GM18507 (cell line): Measurements from ENCODE around the gene NRGN.
"Not testable (repeated sequence)": the region's sequence is repeated elsewhere in the genome, so short reads cannot be mapped to it uniquely, and the experiment has no call there.

Source experiments
- DNase-seq: peaks from one replicate; pipeline ENCODE4 v3.0.0; 2011; ENCODE audit warnings: low read depth; ENCODE audit not compliant: insufficient read length; ENCODE audit errors: extremely low spot score
- FAIRE-seq: peaks from 2 replicates; lab custom pipeline; 2011; peaks lifted over from hg19 to GRCh38; lab: Jason Lieb, UNC

Gene NRGN

DNA sequence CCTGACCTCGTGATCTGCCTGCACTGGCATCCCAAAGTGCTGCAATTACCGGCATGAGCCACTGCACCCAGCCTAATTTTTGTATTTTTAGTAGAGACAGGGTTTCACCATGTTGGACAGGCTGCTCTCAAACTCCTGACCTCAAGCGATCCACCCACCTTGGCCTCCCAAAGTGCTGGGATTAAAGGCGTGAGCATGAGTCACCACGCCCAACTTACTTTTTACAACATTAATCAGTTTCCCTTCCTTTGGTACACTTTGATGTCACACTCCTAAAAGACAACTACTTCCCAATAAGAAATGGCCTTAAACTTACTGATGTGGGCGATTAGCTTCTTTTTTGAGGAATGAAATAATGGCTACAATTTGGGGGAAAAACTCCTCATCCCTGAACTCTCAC lies 31.2 kb downstream of the NRGN start:
- DNase-seq, FAIRE-seq: not testable (repeated sequence)

DNA sequence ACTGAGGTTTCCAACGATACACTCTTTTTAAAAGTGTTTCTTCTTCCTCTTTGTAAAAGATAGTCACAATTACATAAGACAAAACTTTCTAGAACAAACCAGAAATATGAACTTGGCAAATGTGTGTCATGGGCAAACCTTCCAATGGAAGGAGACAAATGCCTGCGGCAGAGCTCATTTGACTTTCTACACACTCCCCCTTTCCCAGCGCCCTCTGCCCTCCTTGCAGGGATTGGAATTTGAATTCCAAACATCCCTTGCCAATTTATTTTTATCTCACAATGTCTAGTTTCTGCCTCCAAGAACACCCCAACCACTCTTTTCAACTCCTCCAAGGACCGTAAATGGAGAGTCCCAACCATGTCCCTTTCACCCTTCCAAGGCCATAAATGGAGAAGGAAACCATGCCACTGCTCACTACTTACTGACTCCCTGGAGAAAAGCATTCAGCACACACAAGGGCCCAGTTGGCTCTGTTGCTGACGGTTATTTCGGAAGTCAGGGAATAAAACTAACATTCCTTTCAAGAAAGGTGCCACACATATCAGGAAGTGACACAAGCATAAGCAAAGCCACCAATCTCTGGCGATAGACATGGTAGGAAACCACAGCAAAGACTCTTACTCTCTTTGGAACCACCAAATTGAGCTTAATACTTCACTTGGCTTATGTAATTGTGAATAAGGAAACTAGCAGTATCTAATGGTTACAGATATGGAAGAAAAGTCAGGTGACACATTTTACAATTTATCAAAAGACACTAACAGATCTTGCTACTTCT lies 37.3 kb downstream of the NRGN start:
- FAIRE-seq (no peak), DNase-seq (no peak)

DNA sequence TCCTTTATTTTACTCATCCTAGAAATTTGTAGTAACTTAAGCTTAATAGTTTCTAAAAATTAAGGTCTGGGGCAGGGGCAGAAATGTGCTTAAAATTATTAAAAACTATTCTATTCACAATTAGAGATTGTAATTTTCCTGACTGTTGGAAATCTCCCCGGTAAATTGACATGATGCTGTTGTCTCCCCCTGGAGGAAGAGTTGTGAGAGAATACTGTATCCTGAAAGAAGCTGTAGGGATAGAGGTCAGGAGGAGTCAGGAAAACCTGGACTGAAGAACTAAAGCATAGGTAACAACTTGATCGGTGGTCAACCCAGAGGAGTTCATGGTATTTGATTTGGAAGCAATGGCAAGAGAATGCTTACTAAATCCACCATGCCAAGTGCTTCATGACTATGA lies 38.5 kb downstream of the NRGN start:
- FAIRE-seq, result no peak
- no peak for DNase-seq

DNA sequence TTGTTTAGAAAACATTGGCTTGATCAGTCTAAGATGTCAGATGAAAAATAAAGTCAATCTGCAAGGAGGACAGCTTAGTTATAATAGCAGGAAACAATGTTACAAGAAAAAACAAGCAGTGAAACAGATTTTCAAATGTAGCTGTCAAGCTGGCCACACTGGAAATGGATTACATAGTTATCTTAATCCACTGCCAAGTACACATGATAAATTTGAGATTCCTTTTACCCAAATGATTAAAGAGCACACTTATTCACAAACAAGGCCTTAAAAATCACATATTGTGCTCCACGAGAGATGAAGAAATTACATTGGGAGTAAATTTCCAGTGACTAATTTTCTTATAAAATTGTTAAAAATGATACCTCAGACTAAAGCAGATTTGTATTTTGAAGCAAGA lies 39.8 kb downstream of the NRGN start:
- DNase-seq (no peak), FAIRE-seq (no peak)

DNA sequence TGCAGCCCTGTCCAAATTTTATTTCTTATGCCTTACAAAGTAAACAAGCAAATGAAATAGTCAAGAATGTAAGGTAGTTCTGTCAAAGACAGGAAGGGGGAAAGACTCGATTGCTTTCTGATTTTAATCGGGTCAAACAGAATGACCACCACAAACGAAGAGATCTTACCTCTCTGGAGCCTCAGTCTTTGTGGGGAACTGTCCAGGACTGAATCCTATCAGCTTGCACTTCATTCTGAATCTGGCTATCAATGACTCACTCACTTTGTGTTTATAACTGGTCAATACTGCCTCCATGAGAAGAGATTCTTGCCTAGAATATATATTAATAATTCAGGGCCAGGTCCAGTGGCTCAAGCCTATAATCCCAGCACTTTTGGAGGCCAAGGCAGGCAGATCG lies 43.3 kb downstream of the NRGN start:
- no peak for DNase-seq
- FAIRE-seq, result no peak

DNA sequence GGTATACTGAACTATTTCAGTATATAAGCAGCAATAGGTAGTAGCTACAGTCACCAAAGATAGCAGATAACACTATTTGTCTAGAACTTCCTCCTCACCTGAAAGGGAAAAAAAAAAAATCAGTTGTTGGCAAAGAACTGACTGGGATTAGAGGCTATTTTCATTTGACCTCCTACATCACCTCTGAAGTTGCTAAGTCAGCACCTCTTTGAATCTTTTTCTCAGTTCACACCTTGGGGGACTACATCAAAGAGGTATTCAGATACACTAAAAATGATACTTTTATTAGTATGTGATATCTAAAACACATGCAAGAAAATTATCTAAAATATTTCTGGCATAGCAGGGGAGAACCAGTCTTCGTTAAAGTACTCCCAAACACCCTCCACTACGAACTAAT lies 44.3 kb downstream of the NRGN start:
- no peak for DNase-seq

DNA sequence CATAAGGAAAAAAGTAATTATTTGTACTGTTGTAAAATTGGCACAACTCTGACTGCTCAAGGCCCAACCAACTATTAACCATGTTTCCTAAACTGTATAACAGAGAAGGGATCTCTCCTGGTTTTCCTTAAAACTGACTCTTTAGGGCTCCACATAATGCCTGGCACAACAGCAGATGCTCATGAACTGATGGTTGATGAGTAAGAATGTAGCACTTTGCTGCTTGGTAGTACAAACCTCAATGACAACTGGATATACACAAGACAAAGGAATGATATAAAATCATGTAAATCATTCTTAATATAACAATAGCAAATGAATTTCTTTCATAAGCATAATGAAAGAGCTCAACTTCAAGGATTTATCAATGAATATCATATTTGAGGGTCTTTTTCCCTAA lies 48.8 kb downstream of the NRGN start:
- FAIRE-seq (no peak), DNase-seq (no peak)

More for the DNA sequence above, 44.3 kb downstream of the NRGN start:
- no peak for FAIRE-seq

DNA sequence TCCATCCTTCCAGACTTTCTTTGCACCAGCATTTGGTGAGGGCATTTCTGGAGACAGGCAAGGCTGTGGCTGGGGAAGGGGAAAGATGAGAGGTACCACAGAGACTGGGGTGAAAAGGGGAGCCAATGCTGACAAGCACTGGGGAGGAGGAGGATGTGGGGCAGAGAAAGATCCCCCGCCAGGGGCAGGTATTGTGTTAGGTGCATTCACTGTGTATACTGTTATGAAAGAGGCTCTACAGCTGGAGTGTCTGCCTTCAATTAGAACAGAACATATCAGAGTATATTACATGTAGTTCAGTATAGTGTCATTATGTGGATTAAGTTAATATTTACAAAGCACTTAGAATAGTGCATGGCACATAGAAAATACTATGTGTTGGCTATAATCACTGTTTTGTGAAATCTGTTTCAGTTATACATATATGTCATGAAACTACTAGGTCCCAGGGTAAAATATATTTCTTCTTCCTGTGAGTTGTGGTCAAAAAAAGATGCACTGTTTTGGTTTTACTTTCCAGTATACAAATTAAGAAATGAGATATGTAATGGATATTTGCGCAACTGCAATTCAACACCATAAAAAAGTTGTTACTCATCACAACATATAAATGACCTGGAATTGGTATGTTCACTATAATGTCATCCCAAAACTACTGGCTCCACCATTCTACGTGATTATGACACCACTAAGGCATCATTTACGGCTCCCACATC lies 52.0 kb downstream of the NRGN start:
- DNase-seq, result no peak
- peak; percentile 46 for FAIRE-seq

DNA sequence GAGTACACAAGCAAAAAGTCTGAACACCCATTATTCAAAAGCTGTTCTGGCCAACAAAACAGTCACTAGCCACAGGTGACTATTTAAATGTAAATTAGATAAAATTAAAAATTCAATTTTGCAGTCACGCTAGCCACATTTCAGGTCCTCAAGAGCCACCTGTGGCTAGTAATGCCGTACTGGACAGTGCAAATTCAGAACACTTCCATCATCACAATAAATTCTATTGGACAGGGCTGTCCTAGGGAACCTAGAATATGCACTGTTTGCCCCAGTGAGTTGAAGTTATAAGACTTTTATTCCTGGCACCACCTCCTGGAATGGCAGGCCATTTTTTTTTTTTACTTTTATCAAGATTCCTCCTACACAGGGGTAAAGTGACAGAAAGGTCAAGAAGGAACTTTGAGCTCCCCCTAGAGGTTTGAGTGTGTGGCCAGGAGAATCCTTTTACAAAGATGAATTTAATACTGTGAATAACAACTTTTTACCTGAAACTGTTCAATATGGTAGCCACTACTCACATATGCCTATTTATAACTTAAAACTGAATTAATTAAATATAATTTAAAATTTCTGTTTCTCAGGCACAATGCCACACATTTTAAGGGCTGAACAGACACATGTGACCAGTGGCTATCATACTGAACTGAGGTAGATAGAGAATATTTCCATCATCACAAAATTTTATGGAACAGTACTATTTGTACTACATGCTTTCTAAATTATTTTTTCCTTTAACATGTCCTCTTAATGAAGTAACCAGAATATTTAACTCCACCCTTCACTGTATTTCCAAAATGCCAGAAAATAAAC lies 53.9 kb downstream of the NRGN start:
- peak; percentile 82 for FAIRE-seq
- no peak for DNase-seq

DNA sequence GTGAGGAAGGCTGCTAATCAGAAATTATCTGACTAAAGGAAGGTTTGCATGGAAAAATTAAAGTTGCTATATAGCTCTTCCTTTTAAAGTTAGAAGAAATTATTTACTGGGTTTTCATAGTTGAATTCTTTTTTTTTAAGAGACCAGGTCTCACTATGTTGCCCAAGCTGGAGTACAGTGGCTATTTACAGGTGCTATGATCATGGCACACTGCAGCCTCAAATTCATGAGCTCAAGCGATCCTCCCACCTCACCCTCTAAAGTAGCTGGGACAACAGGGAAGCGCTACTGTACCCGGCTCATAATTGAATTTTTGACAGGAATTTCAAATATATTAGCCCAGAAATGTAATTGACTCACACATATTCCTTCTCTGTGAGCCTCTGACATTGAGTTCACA lies 56.6 kb downstream of the NRGN start:
- FAIRE-seq, result no peak

More for the DNA sequence above, 56.6 kb downstream of the NRGN start:
- DNase-seq, result no peak
